Measurements from ENCODE around the gene LRRC8C. TPM values are rescaled to one million over a fixed set of nuclear protein-coding genes. Genes with fewer than 3 reads are reported as not detected.

Gene LRRC8C
- total RNA-seq, 1 experiment from 2014 or later: 8.4 TPM

GRCh38 chr1:89587729-89588161 is 45.2 kb upstream of the LRRC8C start:
- H2AFZ ChIP-seq (ENCODE audit: low read depth, low read length, poor library complexity, severe bottlenecking): no peak overlapping the region
- no peaks in the 10 kb centered on the region for H3K4me1 ChIP-seq (ENCODE audit: control insufficient read depth in 1 of 2, insufficient read depth in 2 of 2, low read length in 2 of 2)
- H3K36me3 ChIP-seq (ENCODE audit: control insufficient read depth in 1 of 2, insufficient read depth in 2 of 2, low read length in 2 of 2): peaks cover 9 to 17% of the 10 kb centered on the region in 2 experiments; a peak in 2 of 4 replicates
- no peak overlapping the region for H3K27ac ChIP-seq (ENCODE audit: low read depth, low read length)
- no peak overlapping the region for H3K9ac ChIP-seq (ENCODE audit: low read length)
- H3K27me3 ChIP-seq (ENCODE audit: insufficient read depth, low read length): no peaks in the 10 kb centered on the region
- BruUV-seq (replicated peaks): no TSS peak
- RAD21 ChIA-PET (ENCODE audit: low non-redundant PET in 1 of 2, low total read pairs in 2 of 2, uncharacterized antibody in 2 of 2, unreplicated experiment in 2 of 2): no interaction called here
- peaks cover 6% of the 10 kb centered on the region; the same call in 1 of the 2 replicates for H3K79me2 ChIP-seq (ENCODE audit: insufficient read depth, low read length)
- CTCF ChIA-PET: no interaction called here
- H3K9me3 ChIP-seq (ENCODE audit: control insufficient read depth in 1 of 2, insufficient read depth in 1 of 2, low read depth in 1 of 2, low read length in 2 of 2): no peaks in the 10 kb centered on the region
- no peak overlapping the region for H3K4me2 ChIP-seq (ENCODE audit: low read length)
- TF ChIP-seq YY1 (IDR thresholded peaks at IDR 0.05; ENCODE audit: extremely low read depth, insufficient replicate concordance, low read depth, low read length) (no peak), SP1 (IDR thresholded peaks at IDR 0.05; ENCODE audit: low read depth) (no peak), ELF1 (IDR thresholded peaks at IDR 0.05; ENCODE audit: borderline replicate concordance, low read depth) (no peak), ATF3 (IDR thresholded peaks at IDR 0.05) (no peak)
- no peak overlapping the region for H3K4me3 ChIP-seq (replicated peaks in 1 of 2; ENCODE audit: low read depth in 1 of 2, low read length in 2 of 2)
- no peak for DNase-seq (ENCODE audit: low read depth, low spot score)
- H4K20me1 ChIP-seq (ENCODE audit: insufficient read depth): no peaks in the 10 kb centered on the region
- intact Hi-C loops (cut with micrococcal nuclease): no loop called here
- no peak for ATAC-seq
- POLR2A ChIA-PET: no interaction called here
- no peaks in the 10 kb centered on the region for H3K9me2 ChIP-seq (ENCODE audit: insufficient read depth)

GRCh38 chr1:89588480-89588879 is 44.4 kb upstream of the LRRC8C start:
- Histone ChIP-seq H3K79me2 (ENCODE audit: insufficient read depth, low read length) (peaks cover 6% of the 10 kb centered on the region; the same call in 1 of the 2 replicates), H3K9me3 (ENCODE audit: control insufficient read depth in 1 of 2, insufficient read depth in 1 of 2, low read depth in 1 of 2, low read length in 2 of 2) (no peaks in the 10 kb centered on the region), H3K9me2 (ENCODE audit: insufficient read depth) (no peaks in the 10 kb centered on the region), H3K36me3 (ENCODE audit: control insufficient read depth in 1 of 2, insufficient read depth in 2 of 2, low read length in 2 of 2) (peaks cover 7 to 10% of the 10 kb centered on the region in 2 experiments; a peak in 2 of 4 replicates), H3K4me1 (ENCODE audit: control insufficient read depth in 1 of 2, insufficient read depth in 2 of 2, low read length in 2 of 2) (no peaks in the 10 kb centered on the region), H2AFZ (ENCODE audit: low read depth, low read length, poor library complexity, severe bottlenecking) (no peak overlapping the region), H3K27me3 (ENCODE audit: insufficient read depth, low read length) (no peaks in the 10 kb centered on the region), H3K9ac (ENCODE audit: low read length) (no peak overlapping the region), H3K4me3 (replicated peaks in 1 of 2; ENCODE audit: low read depth in 1 of 2, low read length in 2 of 2) (no peak overlapping the region), H3K27ac (ENCODE audit: low read depth, low read length) (no peak overlapping the region), H4K20me1 (ENCODE audit: insufficient read depth) (no peaks in the 10 kb centered on the region), H3K4me2 (ENCODE audit: low read length) (no peak overlapping the region)
- ATAC-seq (no peak), DNase-seq (ENCODE audit: low read depth, low spot score) (no peak)
- RAD21 ChIA-PET (ENCODE audit: low non-redundant PET in 1 of 2, low total read pairs in 2 of 2, uncharacterized antibody in 2 of 2, unreplicated experiment in 2 of 2): no interaction called here
- intact Hi-C loops (cut with micrococcal nuclease): no loop called here
- CTCF ChIA-PET: no interaction called here
- POLR2A ChIA-PET: no interaction called here
- no TSS peak for BruUV-seq (replicated peaks)
- TF ChIP-seq MAX (IDR thresholded peaks at IDR 0.05): no peak
- no peak for TF ChIP-seq JUND (IDR thresholded peaks at IDR 0.05)
- TF ChIP-seq FOSL1 (IDR thresholded peaks at IDR 0.05; ENCODE audit: low read depth): no peak
- TF ChIP-seq ZBTB33 (IDR thresholded peaks at IDR 0.05; ENCODE audit: extremely low read depth, insufficient replicate concordance, low read length): no peak
- no peak for TF ChIP-seq SRF (IDR thresholded peaks at IDR 0.05; ENCODE audit: low read depth)

Measured in HCT116 (cell line).